Pons (tissue), 1 donor: ENCODE data around the gene GLO1.
"Not testable (repeated sequence)": the region's sequence is repeated elsewhere in the genome, so short reads cannot be mapped to it uniquely, and the experiment has no call there.

ENCODE experiments used
- DNase-seq: peaks from one replicate; pipeline ENCODE4 v3.0.0-alpha.2; 2016; ENCODE audit warnings: low spot score

The GLO1 gene

DNA sequence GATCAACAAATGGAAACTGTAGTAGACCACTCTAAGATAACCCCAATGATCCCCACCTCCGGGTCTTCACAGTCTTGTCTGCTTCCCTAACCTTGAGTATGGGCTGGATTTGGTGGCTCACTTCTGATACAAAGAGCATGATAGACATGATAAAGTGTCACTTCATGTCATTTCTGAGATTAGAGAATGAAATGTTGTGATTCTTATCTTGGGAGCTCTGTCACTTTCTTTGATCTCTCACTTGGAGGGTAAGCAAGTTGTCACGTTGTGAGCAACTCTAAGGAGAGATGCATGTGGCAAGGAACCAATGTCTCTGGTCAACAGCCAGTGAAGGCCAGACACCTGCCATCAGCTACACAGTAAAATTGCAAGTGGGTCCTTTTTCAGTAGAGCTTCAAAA is 3.0 kb upstream of the GLO1 start:
- DNase-seq = no peak

GRCh38 chr6:38703949-38704590 is 1.1 kb upstream of the GLO1 start:
- no peak for DNase-seq

DNA sequence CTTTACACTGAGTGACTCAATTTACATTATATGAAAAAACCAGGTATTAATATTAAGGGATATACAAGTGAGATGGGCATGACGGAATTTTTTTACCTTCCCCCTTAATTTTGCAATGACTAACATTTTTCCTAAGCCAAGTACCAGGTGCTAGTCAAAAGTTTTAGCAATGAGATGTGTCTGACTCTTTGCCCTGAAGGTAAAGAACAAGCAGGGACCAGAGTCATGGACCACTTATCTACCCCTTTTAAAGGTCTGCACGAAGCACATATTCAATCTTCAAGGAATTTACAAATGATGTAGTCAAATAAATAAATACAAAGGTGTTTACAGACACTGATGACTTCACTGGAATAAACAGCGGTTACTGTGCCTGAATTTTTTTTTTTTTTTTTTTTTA is 1.4 kb downstream of the GLO1 start:
- no peak for DNase-seq

- DNase-seq = not testable (repeated sequence)
These were observed 3.2 kb downstream of the GLO1 start for GRCh38 chr6:38699702-38700101.

DNA sequence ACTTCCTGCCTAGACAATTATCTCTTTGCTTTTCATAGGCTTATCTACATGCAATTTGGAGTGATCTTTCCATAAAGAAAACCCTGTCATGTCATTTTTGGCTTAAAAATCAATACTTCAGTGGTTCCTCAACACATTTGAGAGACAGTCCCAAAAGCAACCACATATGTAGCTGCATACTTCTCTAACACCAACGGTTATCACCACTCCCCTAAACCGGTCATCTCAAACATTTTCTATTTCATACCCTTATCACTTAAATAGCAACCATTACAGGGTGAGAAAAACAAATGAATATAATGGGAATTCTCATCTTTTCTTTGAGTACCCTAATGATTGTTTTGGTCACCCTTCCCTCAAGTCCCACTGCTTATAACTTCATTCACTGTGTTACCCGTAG is 5.1 kb downstream of the GLO1 start:
- no peak for DNase-seq

DNA sequence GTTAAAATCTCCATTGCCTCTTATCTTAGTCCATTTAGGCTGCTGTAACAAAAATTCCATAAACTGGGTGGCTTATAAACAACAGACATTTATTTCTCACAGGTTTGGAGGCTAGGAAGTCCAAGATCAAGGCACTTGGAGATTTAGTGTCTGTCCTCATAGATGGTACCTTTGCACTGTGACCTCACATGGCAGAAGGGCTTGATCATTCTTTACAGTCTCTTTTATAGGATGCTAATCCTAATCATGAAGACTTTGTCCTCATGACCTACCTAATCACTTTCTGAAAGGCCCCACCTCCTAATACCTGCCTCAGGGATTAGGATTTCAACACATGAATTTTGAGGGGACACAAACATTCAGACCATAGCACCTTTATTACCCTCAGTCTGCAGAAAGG is 6.6 kb downstream of the GLO1 start:
- no peak for DNase-seq

DNA sequence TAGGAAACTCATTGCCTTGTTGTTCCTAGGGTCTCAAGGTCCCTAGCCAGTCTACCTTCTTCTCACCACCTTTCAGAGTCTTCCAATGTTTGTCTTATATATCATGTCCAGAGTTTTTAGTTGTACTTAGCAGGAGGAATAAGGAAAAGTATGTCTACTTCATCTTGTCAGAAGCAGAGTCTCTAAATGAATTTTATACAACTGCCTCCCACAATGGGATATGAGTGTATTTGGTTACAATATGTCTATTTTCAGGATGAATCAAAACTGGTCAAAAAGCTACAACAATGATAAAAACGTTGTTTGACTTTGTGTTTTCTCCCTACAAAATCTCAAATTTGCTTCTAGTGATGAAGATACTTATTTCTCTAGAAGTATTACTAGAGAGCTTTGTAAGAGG is 7.0 kb downstream of the GLO1 start:
- no peak for DNase-seq

DNA sequence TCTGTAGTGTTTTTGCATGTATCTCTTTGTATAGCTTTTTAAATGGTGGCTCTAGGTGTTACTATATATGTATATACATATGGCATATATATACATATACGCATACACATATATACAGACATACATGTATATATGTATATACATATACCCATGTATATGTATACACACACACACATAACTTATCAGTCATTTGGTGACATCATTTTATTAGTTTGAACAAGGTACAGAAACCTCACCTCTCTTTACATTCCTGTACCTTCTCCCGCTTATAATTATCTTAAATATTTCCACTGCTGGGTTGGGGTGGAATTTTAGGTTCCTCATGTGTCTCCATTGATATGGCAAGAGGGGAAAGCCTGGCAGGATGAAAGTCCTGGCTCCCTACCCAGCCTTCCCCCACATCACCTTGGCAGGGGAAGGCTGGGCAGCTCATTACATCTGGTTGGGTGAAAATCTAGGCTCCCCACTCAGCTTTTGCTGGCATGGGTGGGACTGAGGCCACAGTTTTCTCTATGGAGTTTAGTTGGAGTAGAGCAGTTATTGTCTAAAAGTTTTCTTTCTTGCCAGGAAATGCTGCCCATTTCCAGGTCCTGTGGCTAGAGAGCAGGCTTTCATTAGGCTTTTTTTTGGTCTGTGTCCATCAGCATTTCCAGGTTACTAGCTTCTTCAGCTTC is 7.6 kb downstream of the GLO1 start:
- peak; percentile 48 for DNase-seq

DNA sequence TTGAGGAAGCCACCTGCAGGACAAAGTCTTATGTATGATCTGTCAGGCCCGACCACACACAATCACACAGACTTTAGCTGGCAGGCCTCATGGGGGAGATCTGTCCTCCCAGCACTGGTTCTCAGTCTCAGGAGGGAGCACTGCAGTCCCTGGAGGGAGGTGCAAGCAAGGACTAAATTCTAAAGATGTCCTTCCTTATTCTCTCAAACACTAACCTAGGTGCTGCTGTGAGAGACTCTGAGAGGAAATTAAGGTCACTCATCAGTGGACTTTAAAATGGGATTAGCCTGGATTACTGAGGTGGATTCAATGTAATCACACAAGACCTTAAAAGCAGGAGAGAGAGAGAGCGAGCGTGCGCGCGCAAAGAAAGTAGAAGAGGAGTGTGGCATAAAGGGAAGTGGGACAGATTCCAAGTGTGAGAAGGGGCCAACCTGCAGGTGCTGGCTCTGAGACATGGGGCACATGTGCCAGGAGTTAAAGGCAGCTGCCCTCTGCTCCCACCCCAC is 14.3 kb downstream of the GLO1 start:
- DNase-seq = no peak

GRCh38 chr6:38687549-38687948 is 15.4 kb downstream of the GLO1 start:
- DNase-seq = no peak

- no peak for DNase-seq
These were observed 15.9 kb downstream of the GLO1 start for GRCh38 chr6:38687043-38687353.

- no peak for DNase-seq
These were observed 16.5 kb downstream of the GLO1 start for GRCh38 chr6:38686270-38687042.

DNA sequence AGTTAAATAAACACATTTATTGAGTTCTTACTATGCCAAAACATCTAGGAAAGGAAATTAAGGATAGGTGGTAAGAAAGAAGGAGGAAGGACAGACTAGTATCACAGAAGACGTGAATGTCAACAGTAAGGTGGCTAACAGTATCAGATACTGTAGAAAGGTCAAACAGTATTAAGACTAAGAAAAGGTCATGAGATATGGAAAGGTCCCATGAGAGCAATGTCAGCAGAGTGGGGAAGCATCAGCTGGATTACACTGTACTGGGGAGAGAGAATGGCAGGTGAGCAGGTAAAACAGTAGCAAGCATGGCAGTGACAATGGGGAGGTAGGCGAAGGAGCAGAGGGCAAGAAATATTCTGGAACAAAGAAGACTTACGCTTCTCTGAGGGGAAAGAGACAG is 18.0 kb downstream of the GLO1 start:
- DNase-seq = no peak

DNA sequence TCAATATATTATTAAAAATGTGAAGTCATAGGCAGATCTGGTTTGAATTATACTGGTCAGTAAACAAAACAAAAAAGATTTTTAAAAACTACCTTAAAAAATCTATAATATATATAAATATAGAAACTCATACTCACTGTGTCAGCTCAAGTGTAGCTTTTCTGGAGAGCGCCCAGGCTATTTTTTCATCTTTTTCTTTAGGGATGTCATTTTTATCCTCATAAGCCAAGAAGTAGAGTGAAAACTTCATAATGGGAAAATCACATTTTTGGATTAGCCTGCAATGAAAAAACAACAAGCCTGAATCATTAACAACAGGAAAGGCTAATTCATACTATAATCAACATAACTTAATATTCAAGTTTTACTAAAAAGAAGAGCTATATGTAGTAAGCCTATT is 18.7 kb downstream of the GLO1 start:
- DNase-seq = no peak

GRCh38 chr6:38681850-38682249 is 21.1 kb downstream of the GLO1 start:
- no peak for DNase-seq

- DNase-seq = no peak
These were observed 23.3 kb downstream of the GLO1 start for GRCh38 chr6:38679668-38680067.

- no peak for DNase-seq
These were observed 24.7 kb downstream of the GLO1 start for GRCh38 chr6:38678178-38678760.

DNA sequence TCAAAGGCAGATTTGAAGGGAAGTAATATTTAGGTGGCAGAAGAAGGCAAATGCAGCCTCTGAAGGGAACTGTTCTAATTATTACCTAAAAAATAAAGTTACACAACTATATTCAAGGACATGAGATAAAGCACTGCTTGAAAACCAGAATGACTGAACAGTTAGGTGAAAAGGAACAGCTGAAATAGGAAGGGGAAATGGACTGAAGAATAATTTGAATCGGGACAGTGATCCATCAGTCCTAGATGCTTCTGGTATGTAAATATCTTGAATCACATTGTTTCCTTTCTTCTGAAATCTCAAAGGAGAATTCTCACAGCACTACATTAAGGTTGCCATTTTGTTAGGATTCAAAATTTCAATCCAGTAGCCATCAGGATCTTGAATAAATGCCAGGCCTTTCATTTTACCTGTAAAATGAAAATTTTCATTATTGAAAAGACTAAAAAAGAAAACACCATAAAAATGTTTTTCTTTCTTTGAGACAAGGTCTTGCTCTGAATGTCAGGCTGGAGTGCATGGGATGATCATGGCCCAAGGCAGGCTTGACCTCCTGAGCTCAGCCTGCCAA is 25.9 kb downstream of the GLO1 start:
- DNase-seq = no peak

- no peak for DNase-seq
These were observed 26.5 kb downstream of the GLO1 start for GRCh38 chr6:38676236-38676973.

GRCh38 chr6:38673397-38674165 is 29.4 kb downstream of the GLO1 start:
- no peak for DNase-seq

GRCh38 chr6:38671885-38672467 is 31.0 kb downstream of the GLO1 start:
- peak; percentile 65 for DNase-seq
